GM12878 (cell line): Measurements from ENCODE around the gene SAC3D1. TPM values are rescaled to one million over a fixed set of nuclear protein-coding genes. Genes with fewer than 3 reads are reported as not detected.
A peak's percentile ranks its signal among the peaks of the same experiment; 100 is the strongest.

Experiments
- ATAC-seq: fragments of 200-7000 bp; cut with Tn5 transposase; 3 replicates; pipeline ENCODE4 v1.9.1; 2020; ENCODE audit warnings: mild to moderate bottlenecking, moderate library complexity
- BruUV-seq: library from RNA; stranded (reverse); fragments of 400-500 nt; replicated peaks from 2 replicates; lab custom pipeline; 2021; lab: Mats Ljungman, UMichigan
- CTCF ChIA-PET: fragments of 300-600 bp; sonication (Branson Sonifier 250); formaldehyde crosslinking; extraction: SDS; loops from one replicate; lab custom pipeline; 2021; ENCODE audit warnings: inconsistent platforms; lab: Yijun Ruan, JAX
- POLR2A ChIA-PET: fragments of 350-600 bp; formaldehyde crosslinking; extraction: SDS; loops from one replicate; lab custom pipeline; 2021; ENCODE audit warnings: inconsistent platforms; lab: Charles Lee
- RAD21 ChIA-PET: fragments of 300-600 bp; sonication (Branson Sonifier 250); formaldehyde crosslinking; loops from one replicate; lab custom pipeline; 2023; ENCODE audit warnings: antibody characterized with exemption; ENCODE audit not compliant: unreplicated experiment; lab: Charles Lee
- SMC1A ChIA-PET: fragments of 300-600 bp; sonication (Branson Sonifier 250); formaldehyde crosslinking; loops from one replicate; lab custom pipeline; 2023; ENCODE audit not compliant: unreplicated experiment, uncharacterized antibody; lab: Charles Lee
- DNase-seq: peaks from one replicate; pipeline ENCODE4 v3.0.0-alpha.2; 2011; ENCODE audit warnings: low read depth, low spot score
- FAIRE-seq: peaks from 3 replicates; lab custom pipeline; 2011; peaks lifted over from hg19 to GRCh38; lab: Jason Lieb, UNC
- H2AFZ ChIP-seq: 2 replicates; pipeline ENCODE4 v1.6.0; 2011; ENCODE audit warnings: low read depth, low read length, control low read depth; ENCODE audit not compliant: control insufficient read depth
- H3K27ac ChIP-seq: 2 replicates; pipeline ENCODE4 v1.5.1; 2011; ENCODE audit warnings: control low read depth; ENCODE audit not compliant: control insufficient read depth, insufficient read depth
- H3K27me3 ChIP-seq, 2 experiments: replicated peaks in 1 of 2; 2 replicates each; pipeline versions ENCODE4 v1.6.0 to v1.6.1; 2011; ENCODE audit warnings: low read length in 1 of 2; ENCODE audit not compliant: control insufficient read depth in 2 of 2, insufficient read depth in 2 of 2
- H3K36me3 ChIP-seq, 2 experiments: 2 replicates each; pipeline ENCODE4 v1.5.1; 2011; ENCODE audit warnings: low read length in 1 of 2; ENCODE audit not compliant: control insufficient read depth in 2 of 2, insufficient read depth in 2 of 2
- H3K4me1 ChIP-seq: 2 replicates; pipeline ENCODE4 v1.6.1; 2011; ENCODE audit warnings: mild to moderate bottlenecking, low read length, moderate library complexity, mixed read lengths; ENCODE audit not compliant: control insufficient read depth, insufficient read depth
- H3K4me2 ChIP-seq: 2 replicates; pipeline ENCODE4 v1.6.0; 2011; ENCODE audit warnings: control low read depth; ENCODE audit not compliant: control insufficient read depth, insufficient read depth
- H3K4me3 ChIP-seq: fragments of 200-600 bp; sonication (generic); 2 replicates; pipeline ENCODE4 v1.5.1; 2016
- H3K79me2 ChIP-seq: 2 replicates; pipeline ENCODE4 v1.6.0; 2011; ENCODE audit warnings: low read length; ENCODE audit not compliant: control insufficient read depth, insufficient read depth
- H3K9ac ChIP-seq: 2 replicates; pipeline ENCODE4 v1.8.0; 2011; ENCODE audit warnings: low read length, control low read depth, mixed read lengths; ENCODE audit not compliant: control insufficient read depth, insufficient read depth
- H3K9me3 ChIP-seq: replicated peaks from 3 replicates; pipeline ENCODE4 v1.5.1; 2011; ENCODE audit warnings: mild to moderate bottlenecking, low read length; ENCODE audit not compliant: control insufficient read depth, insufficient read depth
- H4K20me1 ChIP-seq: 2 replicates; pipeline ENCODE4 v1.6.0; 2011; ENCODE audit not compliant: control insufficient read depth, insufficient read depth
- BCL11A ChIP-seq: IDR thresholded peaks from 2 replicates; pipeline ENCODE4 v1.6.1; 2011; ENCODE audit warnings: low read depth, low read length
- BCL3 ChIP-seq: IDR thresholded peaks from 2 replicates; pipeline ENCODE4 v1.6.1; 2011; ENCODE audit warnings: borderline replicate concordance, low read depth, mild to moderate bottlenecking, moderate library complexity, low read length; ENCODE audit not compliant: insufficient read depth, poor library complexity, severe bottlenecking
- CEBPB ChIP-seq, 2 experiments: fragments of 150-350 bp in 1 of 2; IDR thresholded peaks; 2 replicates each; pipeline ENCODE4 v1.6.1; 2012 to 2014; ENCODE audit warnings: low read depth in 2 of 2, low read length in 2 of 2, borderline replicate concordance in 1 of 2, inconsistent platforms in 1 of 2
- CHD1 ChIP-seq: IDR thresholded peaks from 2 replicates; pipeline ENCODE4 v1.6.1; 2012; ENCODE audit warnings: low read depth, low read length, improper control_type of control experiment
- CREM ChIP-seq: IDR thresholded peaks from 2 replicates; pipeline ENCODE4 v1.6.1; 2014; ENCODE audit warnings: antibody characterized with exemption, low read depth
- ETV6 ChIP-seq, 2 experiments: fragments of 450-650 bp in 1 of 2; IDR thresholded peaks in 1 of 2; conservative IDR thresholded peaks in 1 of 2; 2 replicates each; pipeline ENCODE4 v1.6.1; 2014; ENCODE audit warnings: antibody characterized with exemption in 1 of 2, borderline replicate concordance in 1 of 2, low read depth in 1 of 2, mild to moderate bottlenecking in 1 of 2, moderate library complexity in 1 of 2
- HCFC1 ChIP-seq: fragments of 150-350 bp; IDR thresholded peaks from 2 replicates; pipeline ENCODE4 v1.6.1; 2014; ENCODE audit warnings: low read length
- HDGF ChIP-seq: fragments of 450-650 bp; IDR thresholded peaks from 2 replicates; pipeline ENCODE4 v1.6.1; 2016; ENCODE audit warnings: antibody characterized with exemption
- IRF4 ChIP-seq: IDR thresholded peaks from 2 replicates; pipeline ENCODE4 v1.6.1; 2011; ENCODE audit warnings: low read depth, low read length
- KAT2A ChIP-seq: conservative IDR thresholded peaks from 2 replicates; pipeline ENCODE4 v1.6.1; 2011; ENCODE audit warnings: low read depth, low read length; ENCODE audit not compliant: control insufficient read depth
- MTA3 ChIP-seq: IDR thresholded peaks from 2 replicates; pipeline ENCODE4 v1.6.1; 2012; ENCODE audit warnings: low read length, inconsistent platforms, borderline replicate concordance
- NFIC ChIP-seq: IDR thresholded peaks from 2 replicates; pipeline ENCODE4 v1.6.1; 2012; ENCODE audit warnings: low read depth, mild to moderate bottlenecking, inconsistent platforms, low read length, moderate library complexity
- NFYB ChIP-seq: IDR thresholded peaks from 2 replicates; pipeline ENCODE4 v1.6.1; 2011; ENCODE audit warnings: low read depth, mild to moderate bottlenecking, low read length, improper control_type of control experiment, moderate library complexity; ENCODE audit not compliant: insufficient read depth
- NKRF ChIP-seq: fragments of 450-650 bp; conservative IDR thresholded peaks from 2 replicates; pipeline ENCODE4 v1.6.1; 2017; ENCODE audit warnings: mild to moderate bottlenecking, moderate library complexity
- RAD21 ChIP-seq: IDR thresholded peaks from 2 replicates; pipeline ENCODE4 v1.6.1; 2011; ENCODE audit warnings: mild to moderate bottlenecking, low read depth, low read length, moderate library complexity; ENCODE audit not compliant: insufficient read depth
- SMAD5 ChIP-seq: IDR thresholded peaks from 2 replicates; pipeline ENCODE4 v1.6.1; 2016; ENCODE audit warnings: antibody characterized with exemption, low read depth
- TCF12 ChIP-seq: IDR thresholded peaks from 2 replicates; pipeline ENCODE4 v1.6.1; 2011; ENCODE audit warnings: low read depth, mild to moderate bottlenecking, low read length
- TCF7 ChIP-seq: IDR thresholded peaks from 2 replicates; pipeline ENCODE4 v1.6.1; 2014; ENCODE audit warnings: antibody characterized with exemption, borderline replicate concordance
- ZBED1 ChIP-seq: IDR thresholded peaks from 2 replicates; pipeline ENCODE4 v1.6.1; 2016; ENCODE audit warnings: borderline replicate concordance
- ZNF384 ChIP-seq: IDR thresholded peaks from 2 replicates; pipeline ENCODE4 v1.6.1; 2012; ENCODE audit warnings: low read depth, mild to moderate bottlenecking, low read length, improper control_type of control experiment, borderline replicate concordance
- ZNF622 ChIP-seq: fragments of 450-650 bp; IDR thresholded peaks from 2 replicates; pipeline ENCODE4 v1.6.1; 2017; ENCODE audit warnings: mild to moderate bottlenecking, inconsistent platforms
- WGBS: methylation state at CpG from one replicate; pipeline ENCODE4 v1.1.6; 2016; ENCODE audit warnings: low lambda C conversion rate; ENCODE audit not compliant: insufficient replicate concordance, insufficient coverage; ENCODE audit errors: missing lambda C conversion rate; 5-methylcytosine and 5-hydroxymethylcytosine counted together
- in situ Hi-C: fragments of 300-500 bp; cut with MboI; formaldehyde crosslinking; loops from 9 replicates; pipeline ENCODE4 v1.14.3; 2018; ENCODE audit warnings: mixed read lengths
- intact Hi-C: fragments of 100-400 bp; cut with micrococcal nuclease; formaldehyde crosslinking; loops from one replicate; pipeline ENCODE4 v1.14.2; 2022; ENCODE audit not compliant: unreplicated experiment
- polyA plus RNA-seq, 11 experiments: library from polyadenylated mRNA; depleted of rRNA in 4 of 11; unstranded in 6 of 11; stranded (reverse) in 5 of 11; fragments of >200 nt; fragmentation: Nextera tagmentation in 4 of 11; fragmentation: Illumina TruSeq in 1 of 11; extraction: Ambion mirVana in 4 of 11; extraction: Trizol in 1 of 11; gene quantifications; 1 replicate in 1 of 11; 2 replicates in 10 of 11; pipeline versions ENCODE4 v1.2.1 to v1.2.3, GENCODE V29; 2011 to 2016; ENCODE audit warnings: inconsistent platforms in 2 of 11, missing spikeins in 2 of 11, low read depth in 1 of 11
- total RNA-seq, 4 experiments: library from RNA; depleted of rRNA in 3 of 4; stranded (reverse); fragments of >200 nt in 3 of 4; fragmentation: Illumina TruSeq in 1 of 4; extraction: Trizol in 1 of 4; gene quantifications; 2 replicates each; pipeline versions ENCODE4 v1.2.1 to v1.2.3, GENCODE V29; 2013 to 2021
- TF ChIP-seq, protein P1 (sequence below): IDR thresholded peaks from 2 replicates; pipeline ENCODE4 v1.6.1; 2012; ENCODE audit warnings: low read depth, low read length, improper control_type of control experiment

The SAC3D1 gene
- total and polyA plus RNA-seq, 10 of the 15 experiments (the other 5 are each of a cell fraction or from before 2014, with no cell fraction given), result 0.16 to 44.6 (median 12.1) TPM

GRCh38 chr11:65051398-65051858, 10.4 kb downstream of the SAC3D1 start:
- Histone ChIP-seq H3K4me3 (no peak overlapping the region), H4K20me1 (no peaks in the 10 kb centered on the region), H2AFZ (no peak overlapping the region), H3K79me2 (no peaks in the 10 kb centered on the region), H3K36me3 (no peaks in the 10 kb centered on the region), H3K27ac (no peak overlapping the region), H3K4me1 (peaks cover 40% of the 10 kb centered on the region), H3K9me3 (no peaks in the 10 kb centered on the region), H3K4me2 (no peak overlapping the region), H3K9ac (no peak overlapping the region), H3K27me3 (no peaks in the 10 kb centered on the region)
- in situ Hi-C loops (no loop called here), intact Hi-C loops (no loop called here)
- FAIRE-seq (no peak), DNase-seq (no peak), ATAC-seq (peak; percentile 53)
- POLR2A ChIA-PET, result interaction anchor here (0.7 kb wide), 2 partner anchors 21 to 77 kb away, joined by 3 to 12 read pairs; no protein-coding TSS in a partner anchor
- RAD21 ChIA-PET, result interaction anchor here (0.7 kb wide), 1 partner anchor 242 kb away, joined by 5 read pairs; no protein-coding TSS in a partner anchor
- WGBS, result 2% methylated on average over 9 of the region's 9 CpGs
- CTCF ChIA-PET, result no interaction called here
- SMC1A ChIA-PET, result interaction anchor here (0.6 to 1.3 kb wide), 2 partner anchors 20 to 42 kb away, joined by 3 to 4 read pairs; no protein-coding TSS in a partner anchor
- BruUV-seq, result no TSS peak
- TF ChIP-seq RAD21, result no peak
- no peak for TF ChIP-seq HDGF
- TF ChIP-seq HCFC1, result no peak
- TF ChIP-seq KAT2A, result no peak
- TF ChIP-seq NFIC, result peak; percentile 72; the same call in 1 of the 2 replicates
- peak; percentile 23 for TF ChIP-seq BCL3
- TF ChIP-seq ZNF384, result no peak
- TF ChIP-seq BCL11A, result peak; percentile 60; the same call in 1 of the 2 replicates
- TF ChIP-seq SMAD5, result no peak
- no peak for TF ChIP-seq CHD1
- 0 out of 2 replicates have a peak, but pooled peaks have one; percentile 73 for TF ChIP-seq MTA3
- TF ChIP-seq CEBPB (IDR thresholded peaks at IDR 0.05; ENCODE audit: borderline replicate concordance in 1 of 2, low read depth in 2 of 2, low read length in 2 of 2), result no peak
- TF ChIP-seq ETV6 (conservative IDR thresholded peaks at IDR 0.05 in 1 of 2, IDR thresholded peaks at IDR 0.05 in 1 of 2; ENCODE audit: borderline replicate concordance in 1 of 2, low read depth in 1 of 2), result 0 out of 4 replicates have a peak, but pooled peaks of 1 of the 2 experiments have one; percentile 35
- TF ChIP-seq, protein P1, sequence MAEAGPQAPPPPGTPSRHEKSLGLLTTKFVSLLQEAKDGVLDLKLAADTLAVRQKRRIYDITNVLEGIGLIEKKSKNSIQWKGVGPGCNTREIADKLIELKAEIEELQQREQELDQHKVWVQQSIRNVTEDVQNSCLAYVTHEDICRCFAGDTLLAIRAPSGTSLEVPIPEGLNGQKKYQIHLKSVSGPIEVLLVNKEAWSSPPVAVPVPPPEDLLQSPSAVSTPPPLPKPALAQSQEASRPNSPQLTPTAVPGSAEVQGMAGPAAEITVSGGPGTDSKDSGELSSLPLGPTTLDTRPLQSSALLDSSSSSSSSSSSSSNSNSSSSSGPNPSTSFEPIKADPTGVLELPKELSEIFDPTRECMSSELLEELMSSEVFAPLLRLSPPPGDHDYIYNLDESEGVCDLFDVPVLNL, result no peak
- TF ChIP-seq ZNF622, result no peak
- TF ChIP-seq IRF4, result peak; percentile 52; the same call in 1 of the 2 replicates
- no peak for TF ChIP-seq TCF7
- TF ChIP-seq ZBED1, result peak; percentile 59; the same call in 1 of the 2 replicates
- no peak for TF ChIP-seq NFYB
- 0 out of 2 replicates have a peak, but pooled peaks have one; percentile 35 for TF ChIP-seq NKRF
- peak; percentile 68; the same call in 1 of the 2 replicates for TF ChIP-seq CREM
- TF ChIP-seq TCF12, result no peak
